NCI-H446 treated with DMSO at 0.1 percent for 48 hours (cell line): ENCODE results near the gene F2.

Source experiments
- DNase-seq: peaks from one replicate; lab custom pipeline; 2025; lab: John Stamatoyannopoulos, UW

The F2 gene

GRCh38 chr11:46718155-46719019 is 626 bp upstream of the F2 start:
- DNase-seq: no peak

DNA sequence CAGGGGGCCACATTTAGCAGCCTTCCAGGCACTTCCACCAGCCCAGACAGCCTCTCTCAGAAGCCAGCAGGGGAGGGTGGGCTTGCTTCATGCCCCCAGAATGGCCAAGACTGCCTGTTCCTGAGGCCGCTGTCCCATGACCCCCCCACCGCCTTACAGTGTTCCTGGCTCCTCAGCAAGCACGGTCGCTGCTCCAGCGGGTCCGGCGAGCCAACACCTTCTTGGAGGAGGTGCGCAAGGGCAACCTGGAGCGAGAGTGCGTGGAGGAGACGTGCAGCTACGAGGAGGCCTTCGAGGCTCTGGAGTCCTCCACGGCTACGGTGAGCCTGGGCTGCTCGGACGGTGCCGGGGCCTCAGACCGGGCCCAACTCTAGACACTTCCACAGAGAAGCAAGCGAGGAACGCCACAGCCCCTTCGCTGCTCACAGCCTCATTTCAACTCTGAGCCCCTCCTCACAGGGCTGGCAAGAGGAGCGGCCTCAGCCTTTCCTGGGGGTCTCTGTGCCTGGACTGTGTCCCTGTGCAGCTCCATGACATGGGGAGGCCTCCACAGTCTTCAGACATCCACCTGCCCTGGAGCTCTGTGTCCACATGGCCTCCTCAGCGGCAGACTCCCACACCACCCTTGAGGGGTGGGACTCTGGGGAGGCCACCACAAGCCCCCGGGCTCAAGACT is 668 bp downstream of the F2 start:
- DNase-seq: no peak

GRCh38 chr11:46721286-46721685 is 2.3 kb downstream of the F2 start:
- no peak for DNase-seq

DNA sequence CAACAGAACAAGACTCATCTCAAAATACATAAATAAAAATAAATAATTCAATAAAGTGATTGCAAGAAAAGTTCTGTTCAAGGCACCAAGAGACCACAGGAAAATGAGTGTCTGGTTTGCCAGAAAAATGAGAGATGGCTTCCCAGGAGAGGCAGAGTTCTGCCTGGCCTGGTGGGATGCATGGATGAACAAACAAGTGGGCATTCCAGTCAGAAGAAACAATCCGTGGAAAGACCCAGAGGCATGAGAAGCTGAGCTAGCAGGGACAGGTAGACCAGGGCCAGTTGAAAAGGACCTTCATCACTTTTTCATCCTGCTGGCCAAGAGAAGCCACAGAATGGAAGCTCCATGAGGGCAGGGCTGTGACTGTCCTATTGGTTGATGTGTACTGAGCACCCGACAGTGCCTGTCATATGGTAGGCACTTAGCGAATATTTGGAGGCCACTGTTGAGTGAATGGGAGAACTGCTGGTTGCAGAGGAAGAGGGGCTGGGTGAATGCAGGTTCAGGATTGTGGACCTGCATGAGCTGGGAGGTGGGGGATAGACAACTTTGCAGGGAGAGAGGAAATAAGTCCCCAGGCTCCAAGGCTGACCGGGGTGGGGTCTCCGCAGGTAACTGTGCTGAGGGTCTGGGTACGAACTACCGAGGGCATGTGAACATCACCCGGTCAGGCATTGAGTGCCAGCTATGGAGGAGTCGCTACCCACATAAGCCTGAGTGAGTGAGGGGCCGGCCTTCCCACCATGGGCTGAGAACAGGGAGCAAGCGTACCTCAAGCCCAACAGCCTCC is 3.7 kb downstream of the F2 start:
- DNase-seq: no peak

DNA sequence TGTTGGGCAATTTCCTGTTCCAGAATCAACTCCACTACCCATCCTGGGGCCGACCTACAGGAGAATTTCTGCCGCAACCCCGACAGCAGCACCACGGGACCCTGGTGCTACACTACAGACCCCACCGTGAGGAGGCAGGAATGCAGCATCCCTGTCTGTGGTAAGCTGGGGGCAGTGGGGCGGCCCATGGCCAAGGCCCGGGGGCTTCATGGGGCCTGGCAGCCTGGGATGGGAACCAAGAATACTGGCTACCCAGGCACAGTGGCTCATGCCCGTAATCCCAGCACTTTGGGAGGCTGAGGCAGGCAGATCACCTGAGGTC is 4.3 kb downstream of the F2 start:
- no peak for DNase-seq

GRCh38 chr11:46724088-46724487 is 5.1 kb downstream of the F2 start:
- DNase-seq: no peak

DNA sequence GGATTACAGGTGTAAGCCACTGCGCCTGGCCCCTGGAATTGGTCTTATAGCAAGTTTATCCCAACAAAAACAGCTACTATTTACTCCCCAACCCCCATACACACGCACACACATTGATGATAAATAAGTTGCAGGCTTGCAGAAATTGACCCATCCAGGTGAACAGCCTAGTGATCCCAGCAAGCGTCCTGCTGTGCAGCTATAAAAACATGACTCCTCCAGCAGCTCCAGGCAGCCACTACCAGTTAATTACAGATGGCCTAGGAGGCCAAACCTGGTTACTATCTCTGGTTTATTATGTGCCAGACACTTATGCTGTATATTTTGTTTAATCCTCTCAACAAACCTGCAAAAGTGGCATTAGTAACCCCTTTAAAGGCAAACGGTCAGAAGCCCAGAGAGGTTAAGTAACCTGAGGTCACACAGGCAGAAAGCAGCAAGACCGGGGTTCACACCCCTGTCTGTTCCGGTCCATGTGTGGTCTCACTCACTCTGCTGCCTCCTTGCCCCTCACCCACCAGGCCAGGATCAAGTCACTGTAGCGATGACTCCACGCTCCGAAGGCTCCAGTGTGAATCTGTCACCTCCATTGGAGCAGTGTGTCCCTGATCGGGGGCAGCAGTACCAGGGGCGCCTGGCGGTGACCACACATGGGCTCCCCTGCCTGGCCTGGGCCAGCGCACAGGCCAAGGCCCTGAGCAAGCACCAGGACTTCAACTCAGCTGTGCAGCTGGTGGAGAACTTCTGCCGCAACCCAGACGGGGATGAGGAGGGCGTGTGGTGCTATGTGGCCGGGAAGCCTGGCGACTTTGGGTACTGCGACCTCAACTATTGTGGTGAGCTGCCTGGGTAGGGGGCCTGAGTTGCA is 6.6 kb downstream of the F2 start:
- no peak for DNase-seq

GRCh38 chr11:46726206-46726862 is 7.3 kb downstream of the F2 start:
- no peak for DNase-seq

- DNase-seq: no peak
Measured at GRCh38 chr11:46727952-46728658, 9.1 kb downstream of the F2 start.

DNA sequence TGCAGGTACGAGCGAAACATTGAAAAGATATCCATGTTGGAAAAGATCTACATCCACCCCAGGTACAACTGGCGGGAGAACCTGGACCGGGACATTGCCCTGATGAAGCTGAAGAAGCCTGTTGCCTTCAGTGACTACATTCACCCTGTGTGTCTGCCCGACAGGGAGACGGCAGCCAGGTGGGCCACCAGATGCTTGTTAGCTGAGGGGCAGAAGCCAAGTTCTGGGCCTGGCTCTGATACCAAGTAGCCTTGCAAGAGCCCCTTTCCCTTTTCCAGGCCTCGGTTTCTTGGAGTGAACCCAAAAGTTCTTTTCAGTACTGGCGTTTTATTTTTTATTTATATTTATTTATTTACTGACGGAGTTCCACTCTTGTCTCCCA is 9.6 kb downstream of the F2 start:
- DNase-seq: no peak

DNA sequence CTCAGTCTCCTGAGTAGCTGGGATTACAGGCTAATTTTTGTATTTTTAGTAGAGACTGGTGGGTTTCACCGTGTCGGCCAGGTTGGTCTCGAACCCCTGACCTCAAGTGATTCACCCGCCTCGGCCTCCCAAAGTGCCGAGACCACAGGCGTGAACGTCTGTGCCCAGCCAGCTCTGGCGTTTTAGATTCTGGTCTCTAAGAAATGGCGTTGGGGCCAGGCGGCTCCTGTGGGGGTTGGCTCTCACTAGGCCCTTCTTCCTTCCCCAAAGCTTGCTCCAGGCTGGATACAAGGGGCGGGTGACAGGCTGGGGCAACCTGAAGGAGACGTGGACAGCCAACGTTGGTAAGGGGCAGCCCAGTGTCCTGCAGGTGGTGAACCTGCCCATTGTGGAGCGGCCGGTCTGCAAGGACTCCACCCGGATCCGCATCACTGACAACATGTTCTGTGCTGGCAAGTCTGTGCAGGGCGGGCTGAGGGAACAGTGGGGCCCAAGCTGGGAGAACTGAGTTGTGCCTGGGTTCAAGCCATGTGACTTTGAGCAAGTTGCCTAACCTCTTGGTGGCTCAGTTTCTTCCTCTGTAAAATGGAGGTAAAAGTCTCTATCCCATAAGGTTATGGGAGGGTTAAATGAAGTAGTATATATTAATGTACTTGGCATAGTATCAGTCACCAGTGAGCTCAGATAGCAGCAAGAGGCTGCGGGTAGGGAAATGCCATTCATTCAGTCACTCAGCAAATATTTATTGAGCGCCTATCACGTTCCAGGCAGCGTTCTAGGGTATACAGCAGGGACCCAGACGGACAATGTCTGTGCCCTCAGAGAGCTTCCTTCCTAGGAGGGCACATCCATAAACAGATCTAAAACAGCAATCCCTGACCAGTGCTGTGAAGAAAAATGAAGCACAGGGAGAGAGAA is 10.4 kb downstream of the F2 start:
- DNase-seq: no peak

DNA sequence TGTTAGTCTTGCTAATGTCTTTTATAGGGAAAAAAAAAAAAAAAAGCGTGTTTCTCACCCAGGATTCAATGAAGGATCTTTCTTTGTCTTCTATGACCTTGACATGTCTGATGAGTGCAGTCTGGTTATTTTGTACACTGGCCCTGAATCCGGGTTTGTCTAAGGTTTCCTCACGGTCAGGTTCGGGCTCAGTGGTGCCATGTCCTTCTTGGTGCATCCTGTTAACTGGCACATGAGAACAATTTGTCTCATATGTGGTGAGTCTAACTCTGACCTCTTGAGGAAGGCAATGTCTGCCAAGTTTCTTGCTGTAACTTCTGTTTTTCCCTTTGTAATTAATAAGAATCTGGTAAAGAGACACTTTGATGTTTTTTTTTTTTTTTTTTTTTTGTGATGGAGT is 12.5 kb downstream of the F2 start:
- no peak for DNase-seq

DNA sequence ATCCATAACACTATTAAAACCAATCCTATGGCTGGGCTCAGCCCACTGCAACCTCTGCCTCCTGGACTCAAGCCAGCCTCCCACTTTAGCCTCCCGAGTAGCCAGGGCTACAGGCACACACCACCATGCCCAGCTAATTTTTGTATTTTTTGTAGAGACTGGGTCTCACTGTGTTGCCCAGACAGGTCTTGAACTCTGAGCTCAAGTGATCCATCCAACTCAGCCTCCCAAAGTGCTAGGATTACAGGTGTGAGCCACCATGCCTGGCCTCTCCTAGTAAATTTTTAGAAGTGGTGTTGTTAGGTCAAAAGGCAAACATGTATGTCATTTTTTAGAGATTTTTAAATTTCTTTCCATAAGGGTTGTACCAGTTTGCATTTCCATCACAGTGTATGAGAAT is 14.2 kb downstream of the F2 start:
- no peak for DNase-seq

GRCh38 chr11:46736146-46736545 is 17.1 kb downstream of the F2 start:
- no peak for DNase-seq

GRCh38 chr11:46736615-46737014 is 17.6 kb downstream of the F2 start:
- no peak for DNase-seq

- DNase-seq: no peak
Measured at GRCh38 chr11:46737699-46738098, 18.7 kb downstream of the F2 start.

- DNase-seq: no peak
Measured at GRCh38 chr11:46738887-46739286, 19.9 kb downstream of the F2 start.

GRCh38 chr11:46741600-46742484 is 22.8 kb downstream of the F2 start:
- no peak for DNase-seq

DNA sequence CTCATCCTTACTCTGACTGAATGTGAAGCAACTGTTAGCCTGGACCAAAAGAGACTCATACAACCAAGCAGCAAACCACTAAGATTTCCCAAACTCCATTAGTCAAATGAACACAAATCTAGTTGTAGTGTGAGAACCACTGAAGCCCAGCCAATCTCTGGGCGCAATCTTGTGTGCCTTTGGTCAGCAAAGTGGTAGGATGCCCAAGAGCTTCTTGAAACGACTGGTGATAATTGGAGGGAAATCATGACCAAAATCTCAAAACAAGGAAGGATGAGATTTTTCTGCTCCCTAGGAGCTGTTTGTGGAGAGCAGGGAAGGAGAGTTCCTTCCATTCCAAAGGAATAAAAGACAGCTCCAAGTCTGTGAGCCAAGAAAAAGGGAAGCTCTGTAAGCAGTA is 24.0 kb downstream of the F2 start:
- no peak for DNase-seq
